SK-N-SH (cell line): ENCODE data around the gene FAT1. TPM values are rescaled to one million over a fixed set of nuclear protein-coding genes. Genes with fewer than 3 reads are reported as not detected.

Source experiments
- CTCF ChIA-PET: fragments of 300-600, 350-600 bp; formaldehyde crosslinking; extraction: SDS; loops from one replicate; lab custom pipeline; 2021; lab: Yijun Ruan, JAX
- POLR2A ChIA-PET: fragments of 350-600 bp; sonication (Branson Sonifier 250); formaldehyde crosslinking; extraction: SDS; loops from one replicate; lab custom pipeline; 2020; ENCODE audit warnings: antibody characterized with exemption, inconsistent platforms; lab: Yijun Ruan, JAX
- DNase-seq: peaks from one replicate; pipeline ENCODE4 v3.0.0; 2012
- H2AFZ ChIP-seq: fragments of 200-600 bp; sonication (generic); 2 replicates; pipeline ENCODE4 v1.8.1; 2016; ENCODE audit warnings: antibody characterized with exemption, mild to moderate bottlenecking, low read depth
- H3F3A ChIP-seq: fragments of 200-600 bp; sonication (generic); replicated peaks from 2 replicates; pipeline ENCODE3; 2016; ENCODE audit warnings: antibody characterized with exemption, mild to moderate bottlenecking; ENCODE audit not compliant: insufficient read depth
- H3K27ac ChIP-seq, 2 experiments: fragments of 200-500 bp in 1 of 2; fragments of 200-600 bp in 1 of 2; sonication (Bioruptor generic) in 1 of 2; sonication (generic), shearing (Covaris generic) in 1 of 2; 2 replicates each; pipeline versions ENCODE4 v1.5.1 to v1.6.1; 2014 to 2016; ENCODE audit warnings: low read depth in 2 of 2, inconsistent platforms in 1 of 2, low read length in 1 of 2, mild to moderate bottlenecking in 1 of 2, mixed read lengths in 1 of 2
- H3K27me3 ChIP-seq: fragments of 200-600 bp; sonication (generic), shearing (Covaris generic); 2 replicates; pipeline ENCODE4 v1.6.1; 2016; ENCODE audit warnings: mixed run types; ENCODE audit not compliant: insufficient read depth
- H3K36me3 ChIP-seq, 2 experiments: fragments of 200-500 bp in 1 of 2; fragments of 200-600 bp in 1 of 2; sonication (Bioruptor generic) in 1 of 2; sonication (generic) in 1 of 2; replicated peaks in 1 of 2; 2 replicates each; pipeline versions ENCODE3 to v1.5.1; 2014 to 2016; ENCODE audit warnings: low read length in 1 of 2, mild to moderate bottlenecking in 1 of 2; ENCODE audit not compliant: insufficient read depth in 2 of 2, control insufficient read depth in 1 of 2
- H3K4me1 ChIP-seq, 2 experiments: fragments of 200-500 bp in 1 of 2; fragments of 200-600 bp in 1 of 2; sonication (Bioruptor generic) in 1 of 2; sonication (generic), shearing (Covaris generic) in 1 of 2; 2 replicates each; pipeline versions ENCODE4 v1.5.1 to v1.6.1; 2014 to 2016; ENCODE audit warnings: low read depth in 1 of 2, low read length in 1 of 2, mixed run types in 1 of 2; ENCODE audit not compliant: insufficient read depth in 2 of 2, control insufficient read depth in 1 of 2
- H3K4me2 ChIP-seq: fragments of 200-600 bp; sonication (generic), shearing (Covaris generic); 2 replicates; pipeline ENCODE4 v1.6.1; 2017; ENCODE audit warnings: mixed run types
- H3K4me3 ChIP-seq, 2 experiments: fragments of 200-500 bp in 1 of 2; fragments of 200-600 bp in 1 of 2; sonication (Bioruptor generic) in 1 of 2; sonication (generic), shearing (Covaris generic) in 1 of 2; 2 replicates each; pipeline versions ENCODE4 v1.5.1 to v1.8.1; 2014 to 2016; ENCODE audit warnings: low read depth in 2 of 2, inconsistent platforms in 1 of 2, low read length in 1 of 2, mild to moderate bottlenecking in 1 of 2, mixed read lengths in 1 of 2, moderate library complexity in 1 of 2
- H3K79me2 ChIP-seq: fragments of 200-600 bp; sonication (generic); 2 replicates; pipeline ENCODE4 v1.8.1; 2017; ENCODE audit warnings: mild to moderate bottlenecking; ENCODE audit not compliant: insufficient read depth
- H3K9ac ChIP-seq: fragments of 200-600 bp; sonication (generic); 2 replicates; pipeline ENCODE4 v1.6.1; 2017; ENCODE audit warnings: mixed run types
- H3K9me2 ChIP-seq: fragments of 200-600 bp; sonication (generic); 2 replicates; pipeline ENCODE4 v1.6.1; 2017; ENCODE audit warnings: mixed run types
- H3K9me3 ChIP-seq: fragments of 200-600 bp; sonication (generic); 2 replicates; pipeline ENCODE4 v1.6.1; 2017; ENCODE audit warnings: mixed run types, mild to moderate bottlenecking, moderate library complexity
- H4K20me1 ChIP-seq: fragments of 200-600 bp; sonication (generic); 2 replicates; pipeline ENCODE4 v1.6.1; 2017; ENCODE audit warnings: mild to moderate bottlenecking, mixed run types; ENCODE audit not compliant: insufficient read depth
- CHD2 ChIP-seq: fragments of 150-350 bp; IDR thresholded peaks from 2 replicates; pipeline ENCODE4 v1.6.1; 2018; ENCODE audit warnings: low read length; ENCODE audit not compliant: partially characterized antibody
- EZH2phosphoT487 ChIP-seq: fragments of 200-600 bp; sonication (generic); IDR thresholded peaks from 2 replicates; pipeline ENCODE4 v1.6.1; 2017; ENCODE audit warnings: low read depth, mixed run types, mild to moderate bottlenecking, antibody characterized with exemption, moderate library complexity, borderline replicate concordance
- FOSL2 ChIP-seq: IDR thresholded peaks from 2 replicates; pipeline ENCODE4 v1.4.0; 2012; ENCODE audit warnings: low read depth, mild to moderate bottlenecking, moderate library complexity, borderline replicate concordance
- GATA2 ChIP-seq: sonication (generic); formaldehyde crosslinking; IDR thresholded peaks from 2 replicates; pipeline ENCODE4 v1.5.0; 2020; ENCODE audit warnings: mild to moderate bottlenecking, missing genetic modification reagents
- MEF2A ChIP-seq: IDR thresholded peaks from 2 replicates; pipeline ENCODE4 v1.4.0; 2012; ENCODE audit warnings: low read depth, borderline replicate concordance
- MXI1 ChIP-seq: IDR thresholded peaks from 2 replicates; pipeline ENCODE4 v1.6.1; 2012; ENCODE audit warnings: mild to moderate bottlenecking, low read depth, low read length, improper control_type of control experiment
- NRF1 ChIP-seq: IDR thresholded peaks from 2 replicates; pipeline ENCODE4 v1.6.1; 2012; ENCODE audit warnings: low read depth, mild to moderate bottlenecking, low read length
- RAD21 ChIP-seq: IDR thresholded peaks from 2 replicates; pipeline ENCODE4 v1.6.1; 2012; ENCODE audit warnings: mild to moderate bottlenecking, low read length
- REST ChIP-seq: IDR thresholded peaks from 2 replicates; pipeline ENCODE4 v1.6.1; 2012; ENCODE audit warnings: mild to moderate bottlenecking, low read depth, low read length, moderate library complexity
- RFX5 ChIP-seq: IDR thresholded peaks from 2 replicates; pipeline ENCODE4 v1.6.1; 2012; ENCODE audit warnings: mild to moderate bottlenecking, improper control_type of control experiment, low read length
- SIN3A ChIP-seq: IDR thresholded peaks from 2 replicates; pipeline ENCODE4 v1.6.1; 2012; ENCODE audit warnings: low read depth, mild to moderate bottlenecking, low read length, moderate library complexity, borderline replicate concordance
- TCF12 ChIP-seq: IDR thresholded peaks from 2 replicates; pipeline ENCODE4 v1.4.0; 2012
- WGBS: methylation state at CpG from one replicate; pipeline ENCODE4 v1.1.6; 2017; ENCODE audit warnings: low lambda C conversion rate; 5-methylcytosine and 5-hydroxymethylcytosine counted together
- polyA plus RNA-seq, 3 experiments: library from polyadenylated mRNA; depleted of rRNA; stranded (reverse); fragments of >200 nt; gene quantifications; 2 replicates each; pipeline ENCODE4 v1.2.3, GENCODE V29; 2012
- TF ChIP-seq, protein P1 (sequence below): IDR thresholded peaks from 2 replicates; pipeline ENCODE4 v1.4.0; 2012; ENCODE audit warnings: low read depth, borderline replicate concordance

Gene FAT1
- polyA plus RNA-seq, 1 of the 3 experiments (the other 2 are of a cell fraction) = 41.3 TPM

DNA sequence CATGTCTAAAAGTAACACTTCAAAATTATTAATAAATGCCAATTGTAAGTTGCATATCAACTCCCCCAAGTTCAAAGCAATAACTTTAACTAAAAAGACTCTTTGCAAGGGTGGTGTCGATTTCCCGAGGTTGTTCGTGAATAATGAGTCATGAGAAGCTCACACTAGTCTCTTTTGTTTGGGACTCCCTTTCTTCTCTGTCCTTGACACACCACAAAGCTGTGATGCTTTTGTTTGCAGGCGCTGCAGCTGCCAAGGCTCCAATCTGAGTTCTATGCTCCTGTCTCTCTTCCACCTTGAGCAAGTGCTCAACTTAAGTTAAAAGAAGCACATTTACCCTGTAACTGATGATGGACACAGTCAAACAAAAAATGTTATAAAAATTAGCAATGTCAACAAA lies 65.9 kb downstream of the FAT1 start:
- Histone ChIP-seq H4K20me1 (no peaks in the 10 kb centered on the region), H3K27ac (no peak overlapping the region), H3K4me3 (no peak overlapping the region), H2AFZ (no peak overlapping the region), H3F3A (no peaks in the 10 kb centered on the region), H3K79me2 (peaks cover 28% of the 10 kb centered on the region; the same call in 1 of the 2 replicates), H3K4me2 (no peak overlapping the region), H3K27me3 (no peaks in the 10 kb centered on the region), H3K9me2 (no peaks in the 10 kb centered on the region), H3K36me3 (no peaks in the 10 kb centered on the region), H3K4me1 (peaks cover 0 to 5% of the 10 kb centered on the region in 2 experiments; a peak in 2 of 4 replicates), H3K9me3 (no peaks in the 10 kb centered on the region), H3K9ac (no peak overlapping the region)
- no peak for DNase-seq
- CTCF ChIA-PET = interaction anchor here (0.8 kb wide), 1 partner anchor 566 kb away, joined by 3 read pairs; no protein-coding TSS in a partner anchor
- POLR2A ChIA-PET = no interaction called here
- 28% methylated on average over 4 of the region's 4 CpGs for WGBS
- no peak for TF ChIP-seq MEF2A
- TF ChIP-seq FOSL2 = peak; percentile 18; the same call in 1 of the 2 replicates

DNA sequence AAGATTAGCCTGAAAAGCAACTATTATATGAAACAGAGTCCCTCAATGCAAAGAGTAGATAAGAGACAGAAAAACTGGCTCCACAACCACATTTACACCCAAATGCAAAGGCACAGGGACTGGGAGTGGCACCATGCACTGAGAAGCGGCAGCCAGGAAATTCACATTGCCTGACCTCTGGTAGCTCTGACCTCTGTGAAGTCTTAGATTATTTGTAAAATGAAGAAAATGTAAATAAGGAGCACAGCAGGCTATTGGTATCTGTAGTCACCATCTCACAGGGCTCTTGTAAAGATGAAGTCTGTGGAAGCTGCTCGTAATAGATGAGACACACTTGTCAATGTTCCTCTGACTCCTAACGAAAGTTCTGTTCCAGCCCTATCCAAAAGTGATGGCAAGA lies 69.7 kb downstream of the FAT1 start:
- TF ChIP-seq RAD21 (no peak), GATA2 (CRISPR knock-in tag) (no peak), RFX5 (no peak), CHD2 (no peak)
- TF ChIP-seq, protein P1, sequence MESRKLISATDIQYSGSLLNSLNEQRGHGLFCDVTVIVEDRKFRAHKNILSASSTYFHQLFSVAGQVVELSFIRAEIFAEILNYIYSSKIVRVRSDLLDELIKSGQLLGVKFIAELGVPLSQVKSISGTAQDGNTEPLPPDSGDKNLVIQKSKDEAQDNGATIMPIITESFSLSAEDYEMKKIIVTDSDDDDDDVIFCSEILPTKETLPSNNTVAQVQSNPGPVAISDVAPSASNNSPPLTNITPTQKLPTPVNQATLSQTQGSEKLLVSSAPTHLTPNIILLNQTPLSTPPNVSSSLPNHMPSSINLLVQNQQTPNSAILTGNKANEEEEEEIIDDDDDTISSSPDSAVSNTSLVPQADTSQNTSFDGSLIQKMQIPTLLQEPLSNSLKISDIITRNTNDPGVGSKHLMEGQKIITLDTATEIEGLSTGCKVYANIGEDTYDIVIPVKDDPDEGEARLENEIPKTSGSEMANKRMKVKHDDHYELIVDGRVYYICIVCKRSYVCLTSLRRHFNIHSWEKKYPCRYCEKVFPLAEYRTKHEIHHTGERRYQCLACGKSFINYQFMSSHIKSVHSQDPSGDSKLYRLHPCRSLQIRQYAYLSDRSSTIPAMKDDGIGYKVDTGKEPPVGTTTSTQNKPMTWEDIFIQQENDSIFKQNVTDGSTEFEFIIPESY = no peak
- H3K4me3 ChIP-seq = no peak overlapping the region
- no peak overlapping the region for H3K4me2 ChIP-seq
- H3K27me3 ChIP-seq = no peaks in the 10 kb centered on the region
- no peaks in the 10 kb centered on the region for H4K20me1 ChIP-seq
- H3F3A ChIP-seq = no peaks in the 10 kb centered on the region
- H3K79me2 ChIP-seq = peaks cover 33% of the 10 kb centered on the region; the same call in 1 of the 2 replicates
- no peaks in the 10 kb centered on the region for H3K36me3 ChIP-seq
- no peaks in the 10 kb centered on the region for H3K9me3 ChIP-seq
- ChIA-PET POLR2A (no interaction called here), CTCF (interaction anchor here (1.4 kb wide), 1 partner anchor 16 kb away, joined by 5 read pairs; no protein-coding TSS in a partner anchor)
- H3K9me2 ChIP-seq = no peaks in the 10 kb centered on the region
- H3K4me1 ChIP-seq = peaks cover 0 to 8% of the 10 kb centered on the region in 2 experiments; a peak in 2 of 4 replicates
- H3K27ac ChIP-seq = no peak overlapping the region
- WGBS = 39% methylated on average over 3 of the region's 3 CpGs
- H3K9ac ChIP-seq = no peak overlapping the region
- DNase-seq = no peak
- no peak overlapping the region for H2AFZ ChIP-seq

DNA sequence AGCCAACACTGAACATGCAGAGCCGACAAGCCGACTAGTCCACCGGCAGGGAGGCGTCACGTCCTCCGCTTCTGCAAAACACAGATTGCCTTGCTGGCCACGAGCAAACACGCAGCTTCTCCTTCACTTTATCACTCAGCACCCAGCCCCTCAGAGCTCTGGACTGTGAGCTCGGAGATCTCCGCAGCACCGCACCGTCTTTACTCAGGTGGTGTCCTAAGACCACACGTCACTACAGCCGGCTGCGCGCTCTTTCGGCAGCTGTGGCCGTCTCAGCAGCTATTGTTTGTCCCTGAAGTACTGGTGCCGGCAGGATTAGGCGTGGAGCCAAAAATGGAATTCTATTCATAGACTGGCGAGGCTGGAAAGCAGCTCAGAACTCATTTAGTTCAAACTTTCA lies 72.0 kb downstream of the FAT1 start:
- no peak for DNase-seq
- H3K9me2 ChIP-seq = no peaks in the 10 kb centered on the region
- H3K27ac ChIP-seq = no peak overlapping the region
- no peak overlapping the region for H3K4me3 ChIP-seq
- no peak overlapping the region for H2AFZ ChIP-seq
- WGBS = 53% methylated on average over 15 of the region's 21 CpGs
- no peak overlapping the region for H3K9ac ChIP-seq
- H3K27me3 ChIP-seq = no peaks in the 10 kb centered on the region
- ChIA-PET CTCF (interaction anchor here (0.7 to 0.9 kb wide), 2 partner anchors 18 kb away, joined by 3 read pairs; no protein-coding TSS in a partner anchor), POLR2A (no interaction called here)
- H4K20me1 ChIP-seq = no peaks in the 10 kb centered on the region
- no peaks in the 10 kb centered on the region for H3K9me3 ChIP-seq
- no peak overlapping the region for H3K4me2 ChIP-seq
- H3F3A ChIP-seq = no peaks in the 10 kb centered on the region
- no peaks in the 10 kb centered on the region for H3K36me3 ChIP-seq
- peaks cover 0 to 3% of the 10 kb centered on the region in 2 experiments; a peak in 1 of 4 replicates for H3K4me1 ChIP-seq
- H3K79me2 ChIP-seq = peaks cover 33% of the 10 kb centered on the region; the same call in 1 of the 2 replicates
- TF ChIP-seq FOSL2 (no peak), REST (no peak), MXI1 (no peak), MEF2A (no peak), TCF12 (no peak), SIN3A (no peak), EZH2phosphoT487 (no peak), NRF1 (no peak)
- TF ChIP-seq, protein P1 = no peak
